Astrocyte of the cerebellum (primary cell): Measurements from ENCODE around the gene PSMD7.

ENCODE experiments used
- DNase-seq: peaks from one replicate; pipeline ENCODE4 v3.0.0-alpha.2; 2011; ENCODE audit warnings: low read depth
- H3K4me3 ChIP-seq: 2 replicates; pipeline ENCODE4 v1.5.1; 2011; ENCODE audit warnings: mild to moderate bottlenecking, low read depth, low read length, moderate library complexity
- CTCF ChIP-seq: IDR thresholded peaks from 2 replicates; pipeline ENCODE4 v1.5.1; 2012; ENCODE audit warnings: low read length, low read depth, moderate library complexity, mild to moderate bottlenecking; ENCODE audit errors: missing control alignments
- in situ Hi-C: cut with HindIII; loops from 2 replicates; pipeline ENCODE4 v1.10.0; 2017; ENCODE audit warnings: low sequenced_read_pairs

Gene PSMD7

GRCh38 chr16:74290356-74290755, 6.3 kb upstream of the PSMD7 start:
- H3K4me3 ChIP-seq: no peak overlapping the region
- in situ Hi-C loops: no loop called here
- DNase-seq: no peak
- no peak for TF ChIP-seq CTCF

GRCh38 chr16:74291176-74291575, 5.4 kb upstream of the PSMD7 start:
- no peak for DNase-seq
- TF ChIP-seq CTCF: no peak
- H3K4me3 ChIP-seq: no peak overlapping the region
- in situ Hi-C loops: no loop called here

GRCh38 chr16:74291577-74292208, 4.9 kb upstream of the PSMD7 start:
- no peak for DNase-seq
- in situ Hi-C loops: no loop called here
- no peak overlapping the region for H3K4me3 ChIP-seq
- no peak for TF ChIP-seq CTCF

- no peak for DNase-seq
- no peak for TF ChIP-seq CTCF
These were observed 546 bp upstream of the PSMD7 start for GRCh38 chr16:74296104-74296431.

GRCh38 chr16:74297145-74297665, 591 bp downstream of the PSMD7 start:
- no peak for TF ChIP-seq CTCF
- in situ Hi-C loops: no loop called here
- H3K4me3 ChIP-seq: peak overlapping the region; percentile 97
- no peak for DNase-seq

More at GRCh38 chr16:74296104-74296431, 546 bp upstream of the PSMD7 start:
- in situ Hi-C loops: no loop called here
- peak overlapping the region; percentile 97 for H3K4me3 ChIP-seq

GRCh38 chr16:74298104-74298503, 1.5 kb downstream of the PSMD7 start:
- peak overlapping the region; percentile 97 for H3K4me3 ChIP-seq
- in situ Hi-C loops: no loop called here
- no peak for TF ChIP-seq CTCF
- no peak for DNase-seq
